GM21447 (cell line): ENCODE data around the gene DYRK2.
A peak's percentile ranks its signal among the peaks of the same experiment; 100 is the strongest.

Source experiments
- ATAC-seq: cut with Tn5 transposase; IDR thresholded peaks from one replicate; pipeline ENCODE4 v1.9.1; 2021; ENCODE audit not compliant: unreplicated experiment

The DYRK2 gene

GRCh38 chr12:67698672-67699581, 50.4 kb downstream of the DYRK2 start:
- ATAC-seq = peak; percentile 96

GRCh38 chr12:67701121-67701520, 52.6 kb downstream of the DYRK2 start:
- no peak for ATAC-seq

GRCh38 chr12:67702136-67702535, 53.6 kb downstream of the DYRK2 start:
- no peak for ATAC-seq

GRCh38 chr12:67704071-67704470, 55.5 kb downstream of the DYRK2 start:
- ATAC-seq = no peak

- ATAC-seq = no peak
These were observed 57.1 kb downstream of the DYRK2 start for GRCh38 chr12:67705394-67706370.

GRCh38 chr12:67709367-67709954, 60.9 kb downstream of the DYRK2 start:
- no peak for ATAC-seq

- peak; percentile 99 for ATAC-seq
These were observed 62.0 kb downstream of the DYRK2 start for GRCh38 chr12:67710582-67710981.

- no peak for ATAC-seq
These were observed 63.5 kb downstream of the DYRK2 start for GRCh38 chr12:67712011-67712410.

GRCh38 chr12:67714648-67715047, 66.1 kb downstream of the DYRK2 start:
- no peak for ATAC-seq
